Activated CD4-positive, alpha-beta T cell treated with anti-CD3 and anti-CD28 coated beads for 48 hours (primary cell): ENCODE measurements around the gene KCTD7.
"Not testable (repeated sequence)": the region's sequence is repeated elsewhere in the genome, so short reads cannot be mapped to it uniquely, and the experiment has no call there.

Source experiments
- DNase-seq: peaks from one replicate; pipeline ENCODE4 v3.0.0-alpha.2; 2020

Gene KCTD7

GRCh38 chr7:66655113-66655806, 26.6 kb downstream of the KCTD7 start:
- peak; percentile 35 for DNase-seq

GRCh38 chr7:66655826-66656485, 27.3 kb downstream of the KCTD7 start:
- DNase-seq, result peak; percentile 31

GRCh38 chr7:66657798-66658197, 29.1 kb downstream of the KCTD7 start:
- no peak for DNase-seq

GRCh38 chr7:66662646-66663264, 34.1 kb downstream of the KCTD7 start:
- DNase-seq, result no peak

GRCh38 chr7:66664590-66665293, 36.1 kb downstream of the KCTD7 start:
- DNase-seq, result no peak

GRCh38 chr7:66666313-66666952, 37.8 kb downstream of the KCTD7 start:
- no peak for DNase-seq

GRCh38 chr7:66667023-66667728, 38.5 kb downstream of the KCTD7 start:
- no peak for DNase-seq

GRCh38 chr7:66668112-66668511, 39.4 kb downstream of the KCTD7 start:
- DNase-seq, result no peak

- DNase-seq, result no peak
These were observed 40.0 kb downstream of the KCTD7 start for GRCh38 chr7:66668677-66669076.

GRCh38 chr7:66669088-66669487, 40.4 kb downstream of the KCTD7 start:
- no peak for DNase-seq

GRCh38 chr7:66669496-66669895, 40.8 kb downstream of the KCTD7 start:
- DNase-seq, result no peak

GRCh38 chr7:66671034-66671433, 42.4 kb downstream of the KCTD7 start:
- DNase-seq, result no peak

- not testable (repeated sequence) for DNase-seq
These were observed 42.8 kb downstream of the KCTD7 start for GRCh38 chr7:66671486-66671885.

GRCh38 chr7:66672432-66673123, 43.9 kb downstream of the KCTD7 start:
- DNase-seq, result not testable (repeated sequence)

- peak; percentile 24 for DNase-seq
These were observed 44.5 kb downstream of the KCTD7 start for GRCh38 chr7:66673124-66673640.

GRCh38 chr7:66679633-66680244, 51.1 kb downstream of the KCTD7 start:
- no peak for DNase-seq

GRCh38 chr7:66681491-66682349, 53.0 kb downstream of the KCTD7 start:
- peak; percentile 98 for DNase-seq

GRCh38 chr7:66682350-66683093, 53.8 kb downstream of the KCTD7 start:
- peak; percentile 17 for DNase-seq

GRCh38 chr7:66683094-66683769, 54.6 kb downstream of the KCTD7 start:
- not testable (repeated sequence) for DNase-seq
